ENCODE data around the gene PANK4. TPM values are rescaled to one million over a fixed set of nuclear protein-coding genes. Genes with fewer than 3 reads are reported as not detected.
A peak's percentile ranks its signal among the peaks of the same experiment; 100 is the strongest.
"Not testable (repeated sequence)": the region's sequence is repeated elsewhere in the genome, so short reads cannot be mapped to it uniquely, and the experiment has no call there.

The PANK4 gene
- total RNA-seq, 2 experiments from 2014 or later, result 66.6 to 76.6 TPM

DNA sequence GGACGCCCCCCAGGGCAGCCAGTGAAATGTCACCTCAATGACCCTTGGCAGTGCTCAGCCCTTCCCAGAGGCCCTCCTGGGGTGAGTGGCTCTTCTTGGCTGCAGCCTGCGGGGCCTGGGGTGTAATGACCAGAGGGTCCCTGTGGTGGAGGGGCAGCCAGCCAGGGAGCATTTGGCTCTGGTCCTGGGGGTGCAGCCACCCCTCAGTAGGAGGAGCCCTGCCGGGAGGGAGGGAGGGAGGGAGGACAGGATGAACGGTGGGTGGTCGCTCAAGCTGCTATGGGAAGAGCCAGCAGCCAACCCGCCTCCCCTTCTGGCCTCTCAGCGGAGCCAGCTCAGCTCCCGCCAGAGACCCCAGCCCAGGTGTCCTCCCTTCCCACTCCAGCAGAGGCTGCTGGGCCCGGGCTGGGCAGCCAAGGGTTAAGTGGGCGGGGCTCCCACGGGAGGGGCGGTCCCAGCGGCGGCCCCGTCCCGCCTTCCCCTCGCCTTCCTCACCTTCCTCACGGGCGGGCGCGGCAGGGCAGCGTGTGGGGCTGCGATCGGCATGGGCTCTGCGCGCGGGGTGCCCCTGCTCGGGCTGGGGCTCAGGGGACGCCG lies 59.3 kb downstream of the PANK4 start:
- no peak overlapping the region for H3K4me3 Mint-ChIP-seq
- CTCF ChIA-PET, result no interaction called here
- H3K27ac Mint-ChIP-seq, result no peak overlapping the region
- no peak for DNase-seq
- no peaks in the 10 kb centered on the region for H3K27me3 Mint-ChIP-seq
- POLR2A ChIA-PET, result no interaction called here
- no peaks in the 10 kb centered on the region for H3K4me1 Mint-ChIP-seq
- no peaks in the 10 kb centered on the region for H3K36me3 Mint-ChIP-seq (ENCODE audit: low read depth)
- no peaks in the 10 kb centered on the region for H3K9me3 Mint-ChIP-seq

DNA sequence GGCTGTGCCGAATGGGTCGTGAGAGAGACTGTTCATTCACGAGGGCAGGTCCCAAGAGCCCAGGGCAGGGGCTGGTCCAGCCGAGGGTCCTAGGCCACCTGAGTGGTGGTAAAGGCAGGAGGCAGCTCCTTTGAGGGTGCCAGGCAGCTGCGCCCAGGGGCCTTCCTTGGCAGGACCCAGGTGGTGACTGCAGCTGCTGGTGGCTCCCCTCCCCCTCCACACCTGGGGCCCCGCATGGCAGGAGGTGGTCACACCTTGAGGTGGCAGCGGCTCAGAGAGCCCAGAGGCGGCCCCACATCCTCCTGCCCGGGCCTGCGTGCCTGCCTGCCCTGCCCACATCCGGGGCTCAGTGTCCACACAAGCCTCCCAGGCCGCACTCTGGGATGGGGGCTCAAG lies 60.1 kb downstream of the PANK4 start:
- Mint-ChIP-seq H3K9me3 (no peaks in the 10 kb centered on the region), H3K4me3 (no peak overlapping the region), H3K4me1 (no peaks in the 10 kb centered on the region), H3K27ac (no peak overlapping the region), H3K36me3 (ENCODE audit: low read depth) (no peaks in the 10 kb centered on the region), H3K27me3 (no peaks in the 10 kb centered on the region)
- CTCF ChIA-PET, result no interaction called here
- POLR2A ChIA-PET, result no interaction called here
- DNase-seq, result no peak

DNA sequence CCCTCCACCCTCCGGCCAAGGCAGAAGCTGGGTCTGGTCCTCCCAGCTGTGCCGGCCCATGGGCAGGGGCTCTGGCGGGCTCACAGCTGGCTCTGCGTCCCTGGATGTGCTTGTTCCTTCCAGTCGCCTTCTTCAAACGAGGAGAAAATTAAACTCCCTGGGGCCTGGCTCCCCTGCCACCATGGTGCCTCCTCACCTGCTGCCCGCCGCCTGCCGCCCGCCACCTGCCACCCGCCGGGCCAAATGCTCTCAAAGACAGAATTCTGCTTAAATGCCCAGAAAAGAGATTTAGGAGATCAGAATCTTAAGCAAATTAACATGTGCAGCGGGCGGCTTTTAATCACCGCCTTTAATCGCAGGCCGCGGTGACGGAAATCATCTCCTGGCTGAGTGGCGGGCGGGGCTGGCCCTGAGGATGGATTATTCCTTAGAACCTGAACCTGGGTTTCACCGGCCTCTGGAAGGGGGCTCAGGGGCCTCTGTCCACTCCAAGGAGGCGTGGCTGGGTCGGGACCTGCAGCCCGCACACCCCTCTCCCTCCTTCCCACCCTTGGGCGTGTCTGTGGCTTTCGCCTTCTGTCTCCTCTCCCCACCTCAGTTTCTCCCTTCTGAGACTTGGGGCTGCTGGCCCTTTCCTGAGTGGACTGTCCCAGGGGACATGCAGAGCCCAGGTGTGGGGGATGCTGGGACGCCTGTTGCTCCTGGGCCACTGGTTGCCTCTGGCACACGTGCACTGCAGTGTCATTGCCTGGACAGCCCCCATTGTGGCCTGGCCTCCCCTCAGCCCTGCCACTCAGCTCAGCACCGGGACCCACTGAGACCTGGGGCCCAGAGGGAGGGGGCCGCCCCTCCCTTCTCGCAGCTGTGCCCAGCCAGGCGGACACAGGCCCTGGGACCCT lies 60.8 kb downstream of the PANK4 start:
- POLR2A ChIA-PET, result no interaction called here
- no peak overlapping the region for H3K27ac Mint-ChIP-seq

DNA sequence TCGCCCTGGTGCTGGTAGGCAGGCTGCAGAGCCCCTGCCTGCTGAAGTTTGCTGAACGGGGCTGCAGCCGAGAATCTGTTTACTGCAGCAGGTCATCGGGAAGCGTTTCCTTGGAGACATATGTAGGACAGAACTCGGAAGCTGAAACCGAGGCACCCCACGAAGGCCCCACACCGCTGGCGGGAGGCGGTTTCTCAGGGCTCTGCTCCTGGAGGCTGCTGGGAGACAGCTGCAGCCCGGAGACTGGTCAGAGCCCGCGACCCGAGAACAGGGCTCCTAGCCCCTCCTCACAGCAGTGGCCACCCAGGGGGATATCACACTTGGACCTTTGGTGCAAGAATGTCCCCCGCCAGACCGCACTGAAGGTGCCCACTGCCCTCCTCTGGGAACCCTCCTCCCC lies 63.0 kb downstream of the PANK4 start:
- Mint-ChIP-seq H3K27me3 (no peaks in the 10 kb centered on the region), H3K27ac (no peak overlapping the region), H3K4me3 (no peak overlapping the region), H3K36me3 (ENCODE audit: low read depth) (no peaks in the 10 kb centered on the region), H3K9me3 (no peaks in the 10 kb centered on the region), H3K4me1 (no peaks in the 10 kb centered on the region)
- ChIA-PET POLR2A (no interaction called here), CTCF (no interaction called here)
- DNase-seq, result no peak

More for the DNA sequence above, 60.8 kb downstream of the PANK4 start:
- CTCF ChIA-PET, result no interaction called here
- no peaks in the 10 kb centered on the region for H3K4me1 Mint-ChIP-seq
- no peak for DNase-seq
- H3K36me3 Mint-ChIP-seq (ENCODE audit: low read depth), result no peaks in the 10 kb centered on the region
- H3K4me3 Mint-ChIP-seq, result no peak overlapping the region
- H3K27me3 Mint-ChIP-seq, result no peaks in the 10 kb centered on the region
- H3K9me3 Mint-ChIP-seq, result no peaks in the 10 kb centered on the region

DNA sequence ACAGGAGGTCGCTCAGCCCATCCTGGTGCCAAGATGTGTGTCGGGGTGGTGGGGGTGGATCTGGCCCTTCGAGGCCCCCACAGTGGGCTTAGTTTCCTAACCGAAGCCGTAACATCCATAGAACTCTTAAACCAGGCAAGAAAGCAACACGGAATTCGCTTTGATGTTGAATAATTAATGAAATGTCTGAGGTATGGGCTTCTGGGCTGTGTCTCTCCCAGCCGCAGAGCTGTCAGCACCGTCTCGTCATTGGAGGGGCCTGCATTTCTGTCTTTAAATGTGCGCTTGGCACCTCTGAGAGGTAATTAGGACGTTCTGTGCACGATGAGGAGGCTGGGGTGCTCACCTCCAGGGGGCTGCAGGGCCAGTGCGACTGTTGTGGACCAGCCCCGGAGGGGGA lies 63.6 kb downstream of the PANK4 start:
- H3K9me3 Mint-ChIP-seq, result no peaks in the 10 kb centered on the region
- no peaks in the 10 kb centered on the region for H3K36me3 Mint-ChIP-seq (ENCODE audit: low read depth)
- POLR2A ChIA-PET, result no interaction called here
- H3K4me1 Mint-ChIP-seq, result no peaks in the 10 kb centered on the region
- no peak overlapping the region for H3K4me3 Mint-ChIP-seq
- CTCF ChIA-PET, result interaction anchor here (0.7 kb wide), 1 partner anchor 57 kb away, joined by 3 read pairs; no protein-coding TSS in a partner anchor
- no peak for DNase-seq
- H3K27ac Mint-ChIP-seq, result no peak overlapping the region
- no peaks in the 10 kb centered on the region for H3K27me3 Mint-ChIP-seq

DNA sequence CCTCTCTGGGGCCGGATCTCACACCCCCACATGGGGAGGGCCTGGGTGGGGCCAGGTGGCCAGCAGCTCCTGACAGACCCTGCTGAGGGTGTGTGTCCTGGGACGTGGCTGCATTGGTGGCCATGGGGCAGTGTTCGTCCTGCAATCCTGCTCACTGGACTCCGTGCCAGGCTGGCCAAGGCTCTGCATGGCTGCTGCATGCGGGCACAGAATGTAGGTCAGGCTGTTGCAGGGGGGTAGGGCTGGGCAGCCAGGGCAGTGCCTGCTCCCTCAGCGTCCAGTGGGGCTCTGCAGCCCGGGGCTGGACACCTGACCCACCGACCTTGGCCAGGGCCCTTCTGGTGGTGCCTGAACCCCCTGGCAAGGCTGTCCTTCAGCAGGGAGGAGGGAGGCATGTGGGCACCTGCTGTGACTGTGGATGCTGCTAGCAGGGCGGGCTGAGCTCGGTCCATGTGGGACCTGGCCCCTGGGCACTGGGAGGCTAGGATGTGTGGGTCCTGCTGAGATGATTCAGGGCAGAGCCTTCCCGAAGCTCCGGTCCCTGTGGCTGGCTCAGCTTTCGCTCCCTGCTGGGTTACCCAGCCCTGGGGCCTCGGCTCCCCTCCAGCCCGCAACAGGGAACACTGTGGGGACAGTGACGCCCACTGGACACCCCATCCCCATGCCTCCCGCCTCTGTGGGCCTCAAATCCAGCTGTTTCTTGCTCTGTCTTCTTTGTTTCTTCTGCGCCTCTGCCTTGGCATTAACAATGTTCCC lies 65.2 kb downstream of the PANK4 start:
- no peaks in the 10 kb centered on the region for H3K36me3 Mint-ChIP-seq (ENCODE audit: low read depth)
- no peaks in the 10 kb centered on the region for H3K9me3 Mint-ChIP-seq
- POLR2A ChIA-PET, result no interaction called here
- H3K4me1 Mint-ChIP-seq, result no peaks in the 10 kb centered on the region
- no peak overlapping the region for H3K4me3 Mint-ChIP-seq
- H3K27me3 Mint-ChIP-seq, result no peaks in the 10 kb centered on the region
- CTCF ChIA-PET, result interaction anchor here (0.8 to 0.9 kb wide), 2 partner anchors 10 to 266 kb away, joined by 3 read pairs; partner anchors contain the start of gene FAAP20
- no peak for DNase-seq
- no peak overlapping the region for H3K27ac Mint-ChIP-seq

DNA sequence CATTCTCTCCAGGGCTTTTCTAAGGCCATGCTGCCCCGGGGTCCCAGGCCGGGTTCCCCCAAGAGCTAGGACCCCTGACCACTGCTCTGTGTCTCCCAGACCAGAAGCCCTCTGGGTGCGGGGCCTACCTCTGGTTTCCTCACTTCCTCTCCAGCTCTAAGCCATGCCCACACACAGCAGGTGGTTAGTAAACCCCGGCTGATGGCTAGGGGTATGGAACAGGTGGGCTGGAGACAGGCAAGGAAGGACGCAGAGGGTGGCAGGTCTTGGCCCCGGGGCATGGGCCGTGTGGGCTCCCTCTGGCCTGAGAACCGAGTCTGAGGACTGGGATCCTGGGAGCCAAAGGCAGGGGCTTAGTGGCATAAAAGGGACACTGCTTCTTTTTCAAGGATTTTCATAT lies 66.2 kb downstream of the PANK4 start:
- POLR2A ChIA-PET, result no interaction called here
- Mint-ChIP-seq H3K36me3 (ENCODE audit: low read depth) (no peaks in the 10 kb centered on the region), H3K4me3 (no peak overlapping the region), H3K27ac (peak overlapping the region; percentile 41), H3K4me1 (no peaks in the 10 kb centered on the region), H3K27me3 (no peaks in the 10 kb centered on the region), H3K9me3 (no peaks in the 10 kb centered on the region)
- CTCF ChIA-PET, result no interaction called here
- no peak for DNase-seq

DNA sequence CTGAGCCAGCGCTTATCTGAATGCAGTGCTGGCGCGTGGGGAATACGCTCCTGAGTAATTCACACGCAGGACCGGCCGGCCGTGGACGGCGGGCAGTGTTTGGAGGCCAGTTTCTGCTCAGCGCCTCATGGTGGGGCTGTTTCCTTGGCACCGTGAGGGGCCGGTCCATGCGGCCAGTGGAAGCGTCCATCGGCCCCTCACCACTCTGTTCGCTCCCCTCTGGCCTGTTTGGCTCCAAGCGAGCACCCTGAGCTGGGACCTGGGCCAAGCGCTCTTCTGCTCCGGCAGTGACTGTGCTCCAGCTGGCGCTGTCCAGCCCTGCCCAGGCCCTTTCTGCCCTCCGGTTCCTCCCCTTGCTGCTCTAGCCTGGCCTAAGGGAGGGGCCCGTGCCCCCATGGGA lies 66.6 kb downstream of the PANK4 start:
- Mint-ChIP-seq H3K27me3 (no peaks in the 10 kb centered on the region), H3K36me3 (ENCODE audit: low read depth) (no peaks in the 10 kb centered on the region), H3K9me3 (no peaks in the 10 kb centered on the region), H3K27ac (no peak overlapping the region), H3K4me3 (no peak overlapping the region), H3K4me1 (no peaks in the 10 kb centered on the region)
- POLR2A ChIA-PET, result no interaction called here
- no peak for DNase-seq
- CTCF ChIA-PET, result no interaction called here

DNA sequence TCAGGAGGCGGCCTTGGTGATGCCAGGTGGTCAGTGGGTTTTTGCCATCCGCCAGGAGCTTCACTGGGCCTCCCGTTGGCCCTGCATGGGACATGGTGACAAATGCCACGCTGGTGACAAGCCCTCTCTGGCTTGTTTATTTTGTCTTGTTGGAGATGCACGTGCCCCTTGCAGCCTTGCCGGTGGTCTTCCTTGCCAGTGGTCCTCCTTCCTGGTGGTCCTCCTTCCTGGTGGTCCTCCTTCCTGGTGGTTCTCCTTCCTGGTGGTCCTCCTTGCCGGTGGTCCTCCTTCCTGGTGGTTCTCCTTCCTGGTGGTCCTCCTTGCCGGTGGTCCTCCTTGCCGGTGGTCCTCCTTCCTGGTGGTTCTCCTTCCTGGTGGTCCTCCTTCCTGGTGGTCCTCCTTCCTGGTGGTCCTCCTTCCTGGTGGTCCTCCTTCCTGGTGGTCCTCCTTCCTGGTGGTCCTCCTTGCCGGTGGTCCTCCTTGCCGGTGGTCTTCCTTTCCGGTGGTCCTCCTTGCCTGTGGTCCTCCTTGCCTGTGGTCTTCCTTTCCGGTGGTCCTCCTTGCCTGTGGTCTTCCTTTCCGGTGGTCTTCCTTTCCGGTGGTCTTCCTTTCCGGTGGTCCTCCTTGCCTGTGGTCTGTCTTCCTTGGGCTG lies 67.2 kb downstream of the PANK4 start:
- DNase-seq; H3K4me3 Mint-ChIP-seq; H3K27ac Mint-ChIP-seq; H3K9me3 Mint-ChIP-seq; H3K36me3 Mint-ChIP-seq (ENCODE audit: low read depth); CTCF ChIA-PET; H3K4me1 Mint-ChIP-seq; H3K27me3 Mint-ChIP-seq; POLR2A ChIA-PET: not testable (repeated sequence)

DNA sequence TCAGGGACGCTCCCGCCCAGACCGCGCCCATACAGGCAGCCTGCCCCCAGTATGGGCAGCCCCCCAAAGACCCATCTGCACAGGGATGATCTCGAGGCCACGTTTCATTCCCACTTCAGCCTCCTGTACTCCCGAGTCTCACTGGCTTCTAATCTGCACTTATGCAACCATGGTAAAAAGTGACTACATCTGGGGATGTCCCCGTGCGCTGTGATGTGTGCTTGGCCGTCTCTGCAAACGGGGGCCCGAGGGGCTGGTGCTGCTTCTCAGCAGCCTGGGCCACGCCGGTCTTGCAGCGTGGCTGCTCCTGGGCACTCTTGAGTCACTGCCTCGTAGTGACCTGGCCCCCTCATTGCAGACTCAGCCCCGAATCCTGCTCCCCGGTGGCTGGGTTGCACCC lies 67.7 kb downstream of the PANK4 start:
- Mint-ChIP-seq H3K27ac (no peak overlapping the region), H3K9me3 (no peaks in the 10 kb centered on the region), H3K27me3 (no peaks in the 10 kb centered on the region), H3K4me1 (no peaks in the 10 kb centered on the region), H3K4me3 (no peak overlapping the region), H3K36me3 (ENCODE audit: low read depth) (no peaks in the 10 kb centered on the region)
- ChIA-PET POLR2A (no interaction called here), CTCF (no interaction called here)
- no peak for DNase-seq

Other genes with a start within 250 kb of the PANK4 start
- gene MORN1, start 135.0 kb downstream of the PANK4 start, total RNA-seq, result 1 to 10 TPM; 6.7 to 8.1 TPM
- 100 to 1,000 TPM; 156 to 159 TPM for gene RER1, start 134.8 kb downstream of the PANK4 start, total RNA-seq
- gene PEX10, start 114.0 kb downstream of the PANK4 start, total RNA-seq, result 10 to 100 TPM in 1 of 2 experiments, 1 to 10 TPM in 1; 9.2 to 10.3 TPM
- gene PLCH2, start 50.3 kb downstream of the PANK4 start, total RNA-seq, result 10 to 100 TPM; 16.7 to 21.1 TPM
- gene HES5, start 3.7 kb upstream of the PANK4 start, total RNA-seq, result not detected
- 100 to 1,000 TPM; 182 to 192 TPM for gene TNFRSF14, start 29.8 kb upstream of the PANK4 start, total RNA-seq
- 10 to 100 TPM; 25.2 to 33.3 TPM for gene PRXL2B, start 60.2 kb upstream of the PANK4 start, total RNA-seq
- 1 to 10 TPM; 2.9 to 3.5 TPM for gene MMEL1, start 106.4 kb upstream of the PANK4 start, total RNA-seq

Data from activated CD4-positive, alpha-beta T cell treated with anti-CD3 and anti-CD28 coated beads, Interleukin-2, amount 10 ng/mL, durations not matched to agents 7 days and 5 days (primary cell).